ENCODE results near the gene MTNR1B.

The MTNR1B gene

GRCh38 chr11:92969634-92970347 is at the start of gene MTNR1B:
MTNR1B (plus strand) TSS chr11:92969651; CDS start chr11:92969726, 75 bp downstream.
- no peak for DNase-seq (ENCODE audit: low read depth in 1 of 2, low spot score in 1 of 2)

GRCh38 chr11:92920331-92920730 is 49.1 kb upstream of the MTNR1B start:
- no peak for DNase-seq (ENCODE audit: low read depth in 1 of 2, low spot score in 1 of 2)

- DNase-seq (ENCODE audit: low read depth in 1 of 2, low spot score in 1 of 2): no peak
These were observed 46.7 kb upstream of the MTNR1B start for GRCh38 chr11:92922731-92923130.

GRCh38 chr11:92929246-92929645 is 40.2 kb upstream of the MTNR1B start:
- no peak for DNase-seq (ENCODE audit: low read depth in 1 of 2, low spot score in 1 of 2)

GRCh38 chr11:92929653-92930052 is 39.8 kb upstream of the MTNR1B start:
- no peak for DNase-seq (ENCODE audit: low read depth in 1 of 2, low spot score in 1 of 2)

GRCh38 chr11:92931746-92932422 is 37.6 kb upstream of the MTNR1B start:
- no peak for DNase-seq (ENCODE audit: low read depth in 1 of 2, low spot score in 1 of 2)

- no peak for DNase-seq (ENCODE audit: low read depth in 1 of 2, low spot score in 1 of 2)
These were observed 30.1 kb upstream of the MTNR1B start for GRCh38 chr11:92939305-92939704.

- DNase-seq (ENCODE audit: low read depth in 1 of 2, low spot score in 1 of 2): no peak
These were observed 27.5 kb upstream of the MTNR1B start for GRCh38 chr11:92941676-92942571.

- DNase-seq (ENCODE audit: low read depth in 1 of 2, low spot score in 1 of 2): no peak
These were observed 22.7 kb upstream of the MTNR1B start for GRCh38 chr11:92946707-92947106.

GRCh38 chr11:92948116-92948515 is 21.3 kb upstream of the MTNR1B start:
- no peak for DNase-seq (ENCODE audit: low read depth in 1 of 2, low spot score in 1 of 2)

GRCh38 chr11:92954003-92954402 is 15.4 kb upstream of the MTNR1B start:
- no peak for DNase-seq (ENCODE audit: low read depth in 1 of 2, low spot score in 1 of 2)

- no peak for DNase-seq (ENCODE audit: low read depth in 1 of 2, low spot score in 1 of 2)
These were observed 13.6 kb upstream of the MTNR1B start for GRCh38 chr11:92955860-92956259.

- no peak for DNase-seq (ENCODE audit: low read depth in 1 of 2, low spot score in 1 of 2)
These were observed 8.6 kb upstream of the MTNR1B start for GRCh38 chr11:92960886-92961285.

- no peak for DNase-seq (ENCODE audit: low read depth in 1 of 2, low spot score in 1 of 2)
These were observed 7.0 kb upstream of the MTNR1B start for GRCh38 chr11:92962446-92962845.

- no peak for DNase-seq (ENCODE audit: low read depth in 1 of 2, low spot score in 1 of 2)
These were observed 5.0 kb upstream of the MTNR1B start for GRCh38 chr11:92964471-92964870.

- DNase-seq (ENCODE audit: low read depth in 1 of 2, low spot score in 1 of 2): no peak
These were observed 4.3 kb upstream of the MTNR1B start for GRCh38 chr11:92965196-92965595.

GRCh38 chr11:92967178-92967577 is 2.3 kb upstream of the MTNR1B start:
- no peak for DNase-seq (ENCODE audit: low read depth in 1 of 2, low spot score in 1 of 2)

GRCh38 chr11:92967867-92968266 is 1.6 kb upstream of the MTNR1B start:
- no peak for DNase-seq (ENCODE audit: low read depth in 1 of 2, low spot score in 1 of 2)

GRCh38 chr11:92969293-92969633 is 188 bp upstream of the MTNR1B start:
- DNase-seq (ENCODE audit: low read depth in 1 of 2, low spot score in 1 of 2): no peak

GRCh38 chr11:92972248-92972647 is 2.8 kb downstream of the MTNR1B start:
- DNase-seq (ENCODE audit: low read depth in 1 of 2, low spot score in 1 of 2): no peak

GRCh38 chr11:92975285-92975684 is 5.8 kb downstream of the MTNR1B start:
- no peak for DNase-seq (ENCODE audit: low read depth in 1 of 2, low spot score in 1 of 2)

GRCh38 chr11:92976681-92977080 is 7.2 kb downstream of the MTNR1B start:
- DNase-seq (ENCODE audit: low read depth in 1 of 2, low spot score in 1 of 2): no peak
